ENCODE data around the gene FLNB.

FLNB gene

DNA sequence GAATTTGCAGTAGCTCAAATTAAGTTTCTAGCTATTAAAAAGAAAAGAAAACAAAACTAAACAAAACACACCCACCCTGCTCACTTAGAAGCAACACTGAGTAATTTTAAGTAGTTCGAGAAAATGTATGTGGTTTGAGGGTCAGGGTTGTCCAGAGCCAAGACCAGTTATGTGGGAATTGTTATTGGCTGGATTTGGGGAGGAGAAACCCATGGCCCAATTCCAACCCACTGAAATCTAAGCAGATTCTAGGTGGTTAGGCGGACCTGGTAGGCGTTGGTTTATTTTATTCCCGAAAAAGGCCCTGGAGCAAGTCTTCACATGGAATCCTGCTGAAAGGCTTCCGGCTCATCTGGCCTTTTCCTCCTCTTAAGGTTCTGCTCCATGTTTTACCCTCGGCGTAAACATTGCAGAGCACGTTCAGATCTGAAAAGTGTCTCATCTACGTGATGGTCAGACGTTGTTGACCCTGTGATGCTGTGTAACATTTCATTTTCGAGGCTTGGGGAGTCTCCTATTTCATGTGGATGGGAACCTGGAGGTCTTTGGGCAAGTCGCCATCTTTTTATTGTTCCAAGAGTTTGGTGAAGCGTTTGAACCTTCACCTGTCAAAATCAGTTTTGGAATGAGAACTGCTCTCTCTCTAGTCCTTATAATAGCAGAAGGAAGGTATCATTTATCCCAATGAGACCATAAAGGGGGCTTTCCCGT, 64.0 kb downstream of the FLNB start:
- H3K27ac ChIP-seq: no peak overlapping the region

DNA sequence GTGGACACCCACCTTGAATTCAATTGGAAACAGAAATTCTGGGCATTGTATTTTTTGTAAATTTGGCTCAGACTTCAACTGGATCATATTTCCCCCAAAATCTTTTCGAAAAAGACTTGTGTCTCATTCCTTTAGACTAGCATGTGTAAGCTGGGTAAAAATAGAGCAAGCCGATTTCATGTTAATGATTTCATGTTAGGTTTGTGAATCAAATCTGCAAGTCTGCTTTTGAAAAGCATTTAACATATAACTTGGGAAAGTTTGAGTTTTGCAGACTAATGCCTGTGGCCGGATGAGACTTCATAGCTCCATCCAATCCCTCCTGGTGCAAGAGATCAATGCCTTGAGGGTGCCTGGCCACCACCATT, 64.5 kb downstream of the FLNB start:
- H3K27ac ChIP-seq: no peak overlapping the region

More for the DNA sequence above, 64.0 kb downstream of the FLNB start:
- TF ChIP-seq ZFX (IDR thresholded peaks at IDR 0.05): no peak
- no peak for TF ChIP-seq CTCF (conservative IDR thresholded peaks at IDR 0.05)

GRCh38 chr3:58073301-58074108, 65.3 kb downstream of the FLNB start:
- no peak overlapping the region for H3K27ac ChIP-seq
- TF ChIP-seq CTCF (conservative IDR thresholded peaks at IDR 0.05) (no peak), ZFX (IDR thresholded peaks at IDR 0.05) (no peak)

More for the DNA sequence above, 64.5 kb downstream of the FLNB start:
- TF ChIP-seq ZFX (IDR thresholded peaks at IDR 0.05) (no peak), CTCF (conservative IDR thresholded peaks at IDR 0.05) (no peak)

DNA sequence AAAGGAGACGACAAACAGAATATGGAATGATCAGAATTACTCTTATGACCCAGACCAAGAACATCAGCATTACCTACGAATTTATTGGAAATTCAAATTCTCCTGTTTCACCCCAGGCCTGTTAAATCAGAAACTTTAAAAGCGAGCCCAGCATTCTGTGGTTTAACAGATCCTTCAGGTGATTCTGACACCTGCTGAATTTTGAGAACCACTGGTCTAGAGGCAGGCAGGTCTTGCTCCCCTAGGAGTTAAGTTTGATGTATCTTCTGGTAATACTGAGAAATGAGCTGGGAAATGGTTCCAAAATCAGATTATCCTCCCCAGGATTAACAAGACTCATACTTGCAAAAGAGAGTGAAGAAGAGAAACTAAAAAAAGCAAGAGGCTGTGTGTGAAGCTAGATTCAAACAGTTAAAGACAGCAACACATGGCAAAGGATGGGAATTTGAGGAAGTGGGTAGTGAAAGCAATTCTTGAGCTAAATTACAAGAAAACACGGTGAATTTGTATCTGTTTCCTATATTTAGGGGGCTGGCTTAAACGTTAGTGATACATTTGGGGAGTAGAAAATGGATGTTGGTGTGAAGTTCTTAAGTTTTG, 66.0 kb downstream of the FLNB start:
- H3K27ac ChIP-seq: no peak overlapping the region
- TF ChIP-seq ZFX (IDR thresholded peaks at IDR 0.05): no peak
- no peak for TF ChIP-seq CTCF (conservative IDR thresholded peaks at IDR 0.05)

- TF ChIP-seq ZFX (IDR thresholded peaks at IDR 0.05) (no peak), CTCF (conservative IDR thresholded peaks at IDR 0.05) (no peak)
- no peak overlapping the region for H3K27ac ChIP-seq
Observed at GRCh38 chr3:58074997-58075396, 66.8 kb downstream of the FLNB start.

DNA sequence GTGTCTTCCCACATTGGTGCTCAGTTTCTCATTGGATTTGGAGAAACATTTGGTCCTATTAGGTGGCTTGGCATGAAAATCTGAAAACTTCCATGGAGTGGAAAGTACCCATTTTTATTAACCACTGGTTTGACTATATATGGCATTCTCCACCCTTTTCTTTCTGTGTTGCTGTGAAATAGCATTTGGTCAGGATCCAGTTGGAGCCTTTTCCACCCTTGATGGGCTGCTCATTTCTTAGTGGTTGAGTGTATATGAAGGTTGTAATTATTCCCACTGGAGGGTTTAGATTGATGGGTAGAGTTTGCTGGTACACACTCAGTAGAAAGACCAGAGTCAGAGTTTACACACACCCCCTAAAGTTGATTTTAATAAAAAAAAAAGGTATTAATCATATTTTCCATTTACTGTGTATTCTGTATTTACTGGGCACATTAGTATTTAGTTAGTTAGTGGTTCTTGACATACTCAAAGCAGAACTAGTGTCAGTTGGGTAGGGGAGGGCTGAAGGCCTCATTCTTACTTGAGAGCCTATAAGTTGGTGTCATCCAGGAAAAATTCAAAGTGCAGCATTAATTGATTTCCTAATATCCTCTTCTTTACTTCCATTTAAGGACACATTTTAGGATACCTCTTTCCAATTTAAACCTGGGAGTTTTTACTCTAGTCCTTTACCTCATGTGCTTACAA, 69.5 kb downstream of the FLNB start:
- TF ChIP-seq CTCF (conservative IDR thresholded peaks at IDR 0.05): no peak
- no peak for TF ChIP-seq ZFX (IDR thresholded peaks at IDR 0.05)
- no peak overlapping the region for H3K27ac ChIP-seq
